ENCODE measurements around the gene MARK3.

MARK3 gene

DNA sequence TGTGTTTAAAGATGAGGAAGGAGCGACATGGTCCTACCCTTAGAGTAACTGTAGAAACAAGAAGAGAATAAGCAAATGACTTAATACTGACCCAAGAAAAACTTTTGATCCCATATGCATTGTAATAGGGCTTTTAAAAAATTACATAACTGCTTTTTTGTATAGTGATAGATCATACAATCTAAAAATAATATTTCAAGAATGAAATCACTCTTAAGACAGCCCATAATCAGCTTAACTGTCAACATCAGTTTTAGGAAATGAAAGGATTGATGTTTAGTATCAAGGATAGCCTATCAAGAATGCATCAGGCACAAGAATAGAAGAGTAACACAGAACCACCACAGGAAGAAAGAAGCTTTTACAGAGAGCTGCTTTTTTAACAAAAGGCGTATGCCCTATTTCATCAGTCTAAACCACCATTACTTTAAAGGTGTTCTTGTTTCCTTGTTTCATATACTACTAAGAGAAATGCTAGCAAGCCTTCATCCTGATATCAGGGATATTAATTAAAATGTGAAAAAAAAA, 64.5 kb downstream of the MARK3 start:
- no peaks in the 10 kb centered on the region for H3K9me3 ChIP-seq (ENCODE audit: control insufficient read depth in 5 of 5, low read length in 5 of 5)
- no peak overlapping the region for H3K4me3 ChIP-seq (ENCODE audit: low read depth in 1 of 5, low read length in 5 of 5)
- no peak overlapping the region for H3K9ac ChIP-seq (ENCODE audit: low read length in 5 of 5)
- H3K4me1 ChIP-seq (ENCODE audit: control insufficient read depth in 5 of 5, insufficient read depth in 5 of 5, low read length in 5 of 5): peaks cover 0 to 35% (median 16%) of the 10 kb centered on the region in 5 donors
- H3K27ac ChIP-seq (ENCODE audit: low read depth, low read length): peak overlapping the region; percentile 8
- H3K27me3 ChIP-seq (ENCODE audit: control insufficient read depth in 5 of 5, insufficient read depth in 4 of 5, low read length in 5 of 5): no peaks in the 10 kb centered on the region
- H3K36me3 ChIP-seq (ENCODE audit: control insufficient read depth in 5 of 5, insufficient read depth in 5 of 5, low read length in 5 of 5): peaks cover 0 to 12% (median 4%) of the 10 kb centered on the region in 5 donors

DNA sequence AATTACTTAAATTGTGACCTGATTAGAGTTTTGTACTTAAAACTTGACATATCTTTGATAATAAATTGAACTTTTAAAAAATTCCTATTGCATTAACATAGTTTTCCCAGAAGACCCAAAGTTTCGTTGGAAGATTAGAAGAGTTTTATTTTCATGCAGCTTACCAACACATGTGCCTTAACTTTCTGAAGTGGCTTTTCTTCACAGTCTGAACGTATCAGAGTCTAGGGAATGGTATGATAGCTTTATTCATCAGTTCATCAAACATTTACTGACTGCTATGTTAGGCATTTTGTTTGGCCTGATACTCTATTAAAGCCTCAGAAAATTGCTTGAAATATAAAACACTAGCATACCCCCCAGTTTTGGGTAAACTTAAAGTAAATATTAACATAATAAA, 65.2 kb downstream of the MARK3 start:
- Histone ChIP-seq H3K27me3 (ENCODE audit: control insufficient read depth in 5 of 5, insufficient read depth in 4 of 5, low read length in 5 of 5) (no peaks in the 10 kb centered on the region), H3K4me3 (ENCODE audit: low read depth in 1 of 5, low read length in 5 of 5) (no peak overlapping the region), H3K9ac (ENCODE audit: low read length in 5 of 5) (no peak overlapping the region), H3K9me3 (ENCODE audit: control insufficient read depth in 5 of 5, low read length in 5 of 5) (no peaks in the 10 kb centered on the region), H3K36me3 (ENCODE audit: control insufficient read depth in 5 of 5, insufficient read depth in 5 of 5, low read length in 5 of 5) (peaks cover 0 to 12% (median 4%) of the 10 kb centered on the region in 5 donors), H3K4me1 (ENCODE audit: control insufficient read depth in 5 of 5, insufficient read depth in 5 of 5, low read length in 5 of 5) (peaks cover 0 to 35% (median 16%) of the 10 kb centered on the region in 5 donors), H3K27ac (ENCODE audit: low read depth, low read length) (peak overlapping the region; percentile 8)

DNA sequence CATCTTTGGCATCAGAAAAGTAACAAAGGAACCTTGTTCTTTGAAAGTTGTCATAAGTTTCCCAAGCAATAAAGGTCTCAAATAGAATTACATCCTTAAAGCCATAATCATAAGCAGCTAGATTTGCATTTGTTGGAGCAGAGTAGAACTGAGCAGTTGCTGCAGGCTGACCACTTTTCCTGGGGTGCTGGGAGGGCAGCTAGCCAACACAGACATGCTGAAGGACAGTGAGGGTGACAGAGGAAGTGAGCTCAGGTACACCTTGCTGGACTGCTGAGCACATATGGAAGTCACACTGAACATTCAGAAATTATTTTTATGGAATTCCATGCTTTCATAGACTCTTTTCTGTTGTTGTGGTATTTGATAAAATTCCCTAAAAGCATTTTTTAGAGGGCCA, 66.2 kb downstream of the MARK3 start:
- peaks cover 0 to 35% (median 16%) of the 10 kb centered on the region in 5 donors for H3K4me1 ChIP-seq (ENCODE audit: control insufficient read depth in 5 of 5, insufficient read depth in 5 of 5, low read length in 5 of 5)
- no peak overlapping the region for H3K9ac ChIP-seq (ENCODE audit: low read length in 5 of 5)
- no peaks in the 10 kb centered on the region for H3K9me3 ChIP-seq (ENCODE audit: control insufficient read depth in 5 of 5, low read length in 5 of 5)
- peaks cover 0 to 12% (median 5%) of the 10 kb centered on the region in 5 donors for H3K36me3 ChIP-seq (ENCODE audit: control insufficient read depth in 5 of 5, insufficient read depth in 5 of 5, low read length in 5 of 5)
- no peak overlapping the region for H3K4me3 ChIP-seq (ENCODE audit: low read depth in 1 of 5, low read length in 5 of 5)
- H3K27ac ChIP-seq (ENCODE audit: low read depth, low read length): no peak overlapping the region
- H3K27me3 ChIP-seq (ENCODE audit: control insufficient read depth in 5 of 5, insufficient read depth in 4 of 5, low read length in 5 of 5): no peaks in the 10 kb centered on the region

DNA sequence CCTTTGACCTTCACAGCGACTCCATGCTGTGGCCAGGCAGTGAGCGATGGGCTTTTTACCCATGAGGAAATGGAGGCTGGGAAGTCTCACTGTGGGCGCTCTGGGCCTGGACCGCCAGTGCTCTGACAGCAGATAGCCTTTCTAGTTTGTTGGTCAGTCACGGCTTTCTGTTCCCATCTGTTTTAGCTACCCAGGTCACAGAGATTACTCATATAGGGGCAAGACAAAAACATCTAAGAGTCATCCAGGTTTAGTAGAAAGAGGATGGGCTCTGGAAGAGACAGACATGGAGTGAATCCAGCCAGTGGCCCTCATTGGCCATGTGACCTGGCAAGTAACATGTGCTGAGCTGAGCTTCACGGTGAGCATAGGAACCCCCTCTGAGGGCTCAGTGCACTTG, 68.6 kb downstream of the MARK3 start:
- no peaks in the 10 kb centered on the region for H3K9me3 ChIP-seq (ENCODE audit: control insufficient read depth in 5 of 5, low read length in 5 of 5)
- H3K4me1 ChIP-seq (ENCODE audit: control insufficient read depth in 5 of 5, insufficient read depth in 5 of 5, low read length in 5 of 5): peaks cover 0 to 18% (median 8%) of the 10 kb centered on the region in 5 donors
- peaks cover 2 to 22% (median 8%) of the 10 kb centered on the region in 5 donors for H3K36me3 ChIP-seq (ENCODE audit: control insufficient read depth in 5 of 5, insufficient read depth in 5 of 5, low read length in 5 of 5)
- no peak overlapping the region for H3K9ac ChIP-seq (ENCODE audit: low read length in 5 of 5)
- H3K27ac ChIP-seq (ENCODE audit: low read depth, low read length): no peak overlapping the region
- H3K4me3 ChIP-seq (ENCODE audit: low read depth in 1 of 5, low read length in 5 of 5): no peak overlapping the region
- no peaks in the 10 kb centered on the region for H3K27me3 ChIP-seq (ENCODE audit: control insufficient read depth in 5 of 5, insufficient read depth in 4 of 5, low read length in 5 of 5)

DNA sequence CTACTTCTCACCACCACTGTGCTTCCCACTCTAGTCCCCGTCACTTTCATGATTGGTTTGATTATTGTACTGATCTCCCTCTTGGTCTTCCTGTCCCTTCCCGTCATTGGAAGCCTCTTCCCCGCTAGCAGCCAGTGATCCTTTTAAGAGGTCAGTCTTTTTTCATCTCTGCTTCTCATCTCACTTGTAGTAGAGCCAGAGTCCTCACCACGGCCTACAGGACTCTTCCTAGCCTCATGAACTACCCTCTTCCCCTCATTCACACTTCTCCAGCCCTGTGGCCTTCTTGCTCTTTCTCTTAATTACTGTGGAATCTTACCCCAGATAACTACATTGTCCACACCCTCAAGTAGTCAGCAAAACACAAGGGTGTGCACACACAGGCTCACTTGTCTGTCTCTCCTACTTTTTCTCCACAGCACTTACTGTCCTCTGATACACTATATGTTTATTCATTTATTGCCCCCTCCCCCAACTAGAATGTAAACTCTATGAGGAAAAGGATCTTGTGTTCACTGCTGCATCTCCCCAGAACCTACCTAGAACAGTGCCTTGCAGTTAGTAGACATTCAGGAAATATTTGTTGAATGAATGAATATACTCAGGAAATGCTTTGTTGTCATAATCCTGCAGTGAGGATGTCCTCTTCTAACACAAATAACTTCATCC, 71.1 kb downstream of the MARK3 start:
- Histone ChIP-seq H3K4me3 (ENCODE audit: low read depth in 1 of 5, low read length in 5 of 5) (no peak overlapping the region), H3K4me1 (ENCODE audit: control insufficient read depth in 5 of 5, insufficient read depth in 5 of 5, low read length in 5 of 5) (peaks cover 0 to 8% (median 0%) of the 10 kb centered on the region in 5 donors), H3K9me3 (ENCODE audit: control insufficient read depth in 5 of 5, low read length in 5 of 5) (no peaks in the 10 kb centered on the region), H3K27me3 (ENCODE audit: control insufficient read depth in 5 of 5, insufficient read depth in 4 of 5, low read length in 5 of 5) (no peaks in the 10 kb centered on the region), H3K36me3 (ENCODE audit: control insufficient read depth in 5 of 5, insufficient read depth in 5 of 5, low read length in 5 of 5) (peaks cover 2 to 22% (median 8%) of the 10 kb centered on the region in 5 donors), H3K9ac (ENCODE audit: low read length in 5 of 5) (no peak overlapping the region), H3K27ac (ENCODE audit: low read depth, low read length) (no peak overlapping the region)

DNA sequence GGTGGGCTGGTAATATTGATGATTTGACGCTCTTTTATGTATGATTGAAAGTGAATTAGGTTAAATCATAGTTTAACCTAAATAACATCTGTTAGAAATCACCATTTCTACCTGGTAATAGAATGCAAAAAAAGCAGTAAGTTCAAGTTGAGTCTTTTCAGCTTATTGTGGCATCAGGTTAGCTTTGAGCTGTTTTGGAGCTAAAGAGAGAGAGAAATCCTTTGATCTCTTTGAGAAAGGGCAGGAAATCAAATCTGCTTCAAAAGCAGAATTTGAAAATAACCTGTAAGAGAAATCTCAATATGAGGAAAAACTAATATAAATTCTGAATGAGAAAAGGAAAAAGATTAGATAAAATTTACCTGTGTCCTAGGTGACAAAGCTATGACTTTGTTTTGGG, 75.2 kb downstream of the MARK3 start:
- peaks cover 13 to 46% (median 23%) of the 10 kb centered on the region in 5 donors for H3K36me3 ChIP-seq (ENCODE audit: control insufficient read depth in 5 of 5, insufficient read depth in 5 of 5, low read length in 5 of 5)
- no peaks in the 10 kb centered on the region for H3K9me3 ChIP-seq (ENCODE audit: control insufficient read depth in 5 of 5, low read length in 5 of 5)
- H3K27ac ChIP-seq (ENCODE audit: low read depth, low read length): no peak overlapping the region
- peaks cover 0 to 8% (median 7%) of the 10 kb centered on the region in 5 donors for H3K4me1 ChIP-seq (ENCODE audit: control insufficient read depth in 5 of 5, insufficient read depth in 5 of 5, low read length in 5 of 5)
- no peak overlapping the region for H3K4me3 ChIP-seq (ENCODE audit: low read depth in 1 of 5, low read length in 5 of 5)
- H3K27me3 ChIP-seq (ENCODE audit: control insufficient read depth in 5 of 5, insufficient read depth in 4 of 5, low read length in 5 of 5): no peaks in the 10 kb centered on the region
- no peak overlapping the region for H3K9ac ChIP-seq (ENCODE audit: low read length in 5 of 5)

DNA sequence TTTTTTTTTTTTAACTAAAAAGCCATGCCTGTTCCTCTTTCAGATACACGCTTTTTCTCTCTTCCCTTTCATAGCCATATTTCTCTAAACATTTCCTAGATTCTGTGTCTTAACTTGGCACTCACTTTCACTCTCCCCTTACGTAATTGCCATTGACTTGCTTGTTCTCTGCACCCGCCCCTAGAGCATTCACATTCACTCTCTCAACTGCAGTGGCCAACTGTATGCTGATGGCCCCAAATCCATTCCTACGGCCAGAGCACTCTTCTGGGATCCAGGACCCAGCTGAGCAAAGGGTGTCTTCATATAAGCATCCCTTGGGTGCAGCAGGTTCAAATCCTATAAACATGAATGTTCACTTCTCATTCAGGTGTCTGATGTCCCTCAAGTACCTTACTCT, 77.9 kb downstream of the MARK3 start:
- H3K36me3 ChIP-seq (ENCODE audit: control insufficient read depth in 5 of 5, insufficient read depth in 5 of 5, low read length in 5 of 5): peaks cover 18 to 63% (median 39%) of the 10 kb centered on the region in 5 donors

DNA sequence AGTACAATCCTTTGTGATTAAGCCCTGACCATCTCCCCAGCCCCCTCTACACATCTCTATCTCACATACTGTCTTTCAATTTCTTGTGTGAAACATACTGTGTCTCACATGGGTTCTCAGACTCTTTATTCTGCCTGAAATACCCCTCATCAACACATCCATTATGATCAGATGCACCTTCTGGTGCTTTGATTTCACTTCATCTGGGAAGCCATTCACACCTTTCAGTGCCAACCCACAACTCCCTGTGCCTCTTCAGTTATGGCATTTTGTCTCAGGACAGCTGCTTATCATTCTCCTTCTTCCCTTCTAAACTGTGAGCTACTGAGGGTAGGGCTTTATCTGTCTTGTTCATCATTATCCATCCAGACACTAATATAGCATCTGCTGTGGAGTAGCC, 78.6 kb downstream of the MARK3 start:
- Histone ChIP-seq H3K36me3 (ENCODE audit: control insufficient read depth in 5 of 5, insufficient read depth in 5 of 5, low read length in 5 of 5) (peaks cover 18 to 68% (median 44%) of the 10 kb centered on the region in 5 donors), H3K9ac (ENCODE audit: low read length in 5 of 5) (no peak overlapping the region), H3K4me3 (ENCODE audit: low read depth in 1 of 5, low read length in 5 of 5) (no peak overlapping the region), H3K9me3 (ENCODE audit: control insufficient read depth in 5 of 5, low read length in 5 of 5) (no peaks in the 10 kb centered on the region), H3K27me3 (ENCODE audit: control insufficient read depth in 5 of 5, insufficient read depth in 4 of 5, low read length in 5 of 5) (no peaks in the 10 kb centered on the region), H3K4me1 (ENCODE audit: control insufficient read depth in 5 of 5, insufficient read depth in 5 of 5, low read length in 5 of 5) (peaks cover 0 to 7% (median 4%) of the 10 kb centered on the region in 5 donors), H3K27ac (ENCODE audit: low read depth, low read length) (no peak overlapping the region)

More for the DNA sequence above, 77.9 kb downstream of the MARK3 start:
- Histone ChIP-seq H3K4me1 (ENCODE audit: control insufficient read depth in 5 of 5, insufficient read depth in 5 of 5, low read length in 5 of 5) (peaks cover 0 to 7% (median 4%) of the 10 kb centered on the region in 5 donors), H3K4me3 (ENCODE audit: low read depth in 1 of 5, low read length in 5 of 5) (no peak overlapping the region), H3K9me3 (ENCODE audit: control insufficient read depth in 5 of 5, low read length in 5 of 5) (no peaks in the 10 kb centered on the region), H3K9ac (ENCODE audit: low read length in 5 of 5) (no peak overlapping the region), H3K27ac (ENCODE audit: low read depth, low read length) (no peak overlapping the region), H3K27me3 (ENCODE audit: control insufficient read depth in 5 of 5, insufficient read depth in 4 of 5, low read length in 5 of 5) (no peaks in the 10 kb centered on the region)

DNA sequence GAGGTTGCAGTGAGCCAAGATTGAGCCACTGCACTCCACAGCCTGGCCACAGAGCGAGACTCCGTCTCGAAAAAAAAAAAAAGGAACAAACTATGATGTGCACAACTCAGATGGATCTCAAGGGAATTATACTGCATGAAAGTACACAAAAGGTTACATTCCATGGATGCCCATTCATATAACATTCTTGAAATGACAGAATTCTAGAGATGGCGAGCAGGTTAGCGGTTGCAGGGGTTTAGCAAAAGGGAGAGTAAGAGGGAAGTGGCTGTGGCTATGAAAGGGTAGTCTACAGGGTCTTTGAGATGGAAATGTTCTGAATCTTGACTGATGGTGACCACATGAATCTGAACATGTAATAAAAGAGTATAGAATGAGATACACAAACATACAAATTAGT, 87.7 kb downstream of the MARK3 start:
- H3K27me3 ChIP-seq (ENCODE audit: control insufficient read depth in 5 of 5, insufficient read depth in 4 of 5, low read length in 5 of 5): no peaks in the 10 kb centered on the region
- peaks cover 0 to 12% (median 4%) of the 10 kb centered on the region in 5 donors for H3K4me1 ChIP-seq (ENCODE audit: control insufficient read depth in 5 of 5, insufficient read depth in 5 of 5, low read length in 5 of 5)
- no peak overlapping the region for H3K9ac ChIP-seq (ENCODE audit: low read length in 5 of 5)
- H3K36me3 ChIP-seq (ENCODE audit: control insufficient read depth in 5 of 5, insufficient read depth in 5 of 5, low read length in 5 of 5): peaks cover 15 to 76% (median 55%) of the 10 kb centered on the region in 5 donors
- no peaks in the 10 kb centered on the region for H3K9me3 ChIP-seq (ENCODE audit: control insufficient read depth in 5 of 5, low read length in 5 of 5)
- H3K27ac ChIP-seq (ENCODE audit: low read depth, low read length): peak overlapping the region; percentile 55
- no peak overlapping the region for H3K4me3 ChIP-seq (ENCODE audit: low read depth in 1 of 5, low read length in 5 of 5)

DNA sequence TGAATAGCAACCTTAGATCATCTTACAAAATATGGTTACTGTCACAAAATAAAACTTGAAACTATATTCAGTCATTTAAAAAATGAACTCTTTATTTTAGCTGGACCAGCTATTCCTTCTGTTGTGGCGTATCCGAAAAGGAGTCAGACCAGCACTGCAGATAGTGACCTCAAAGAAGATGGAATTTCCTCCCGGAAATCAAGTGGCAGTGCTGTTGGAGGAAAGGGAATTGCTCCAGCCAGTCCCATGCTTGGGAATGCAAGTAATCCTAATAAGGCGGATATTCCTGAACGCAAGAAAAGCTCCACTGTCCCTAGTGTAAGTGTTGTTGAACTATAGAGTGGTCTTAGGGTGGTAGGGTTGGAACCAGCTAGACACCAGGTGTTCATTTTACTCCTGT, 89.7 kb downstream of the MARK3 start:
- peaks cover 14 to 70% (median 48%) of the 10 kb centered on the region in 5 donors for H3K36me3 ChIP-seq (ENCODE audit: control insufficient read depth in 5 of 5, insufficient read depth in 5 of 5, low read length in 5 of 5)
- H3K27ac ChIP-seq (ENCODE audit: low read depth, low read length): no peak overlapping the region
- H3K4me1 ChIP-seq (ENCODE audit: control insufficient read depth in 5 of 5, insufficient read depth in 5 of 5, low read length in 5 of 5): peaks cover 0 to 12% (median 4%) of the 10 kb centered on the region in 5 donors
- H3K4me3 ChIP-seq (ENCODE audit: low read depth in 1 of 5, low read length in 5 of 5): no peak overlapping the region
- H3K9me3 ChIP-seq (ENCODE audit: control insufficient read depth in 5 of 5, low read length in 5 of 5): no peaks in the 10 kb centered on the region
- H3K9ac ChIP-seq (ENCODE audit: low read length in 5 of 5): no peak overlapping the region
- H3K27me3 ChIP-seq (ENCODE audit: control insufficient read depth in 5 of 5, insufficient read depth in 4 of 5, low read length in 5 of 5): no peaks in the 10 kb centered on the region
